Panc1 (cell line): ENCODE measurements around the gene TGM3.

Source experiments
- CTCF ChIP-seq: fragments of 450-650 bp; IDR thresholded peaks from 2 replicates; pipeline ENCODE4 v1.5.1; 2017; ENCODE audit warnings: mild to moderate bottlenecking
- POLR2AphosphoS5 ChIP-seq: IDR thresholded peaks from 2 replicates; pipeline ENCODE4 v1.6.1; 2012; ENCODE audit warnings: mild to moderate bottlenecking, low read depth, low read length, moderate library complexity
- REST ChIP-seq, 2 experiments: IDR thresholded peaks; 2 replicates each; pipeline ENCODE4 v1.6.1; 2011 to 2012; ENCODE audit warnings: low read depth in 2 of 2, control low read depth in 1 of 2, low read length in 1 of 2, mild to moderate bottlenecking in 1 of 2, moderate library complexity in 1 of 2; ENCODE audit not compliant: insufficient read depth in 1 of 2

- TF ChIP-seq CTCF (peak; percentile 41; the same call in 1 of the 2 replicates), POLR2AphosphoS5 (no peak), REST (IDR thresholded peaks at IDR 0.05; ENCODE audit: insufficient read depth in 1 of 2, low read depth in 2 of 2, low read length in 1 of 2) (no peak)
These were observed 91.8 kb downstream of the TGM3 start for GRCh38 chr20:2387580-2387979.
